HepG2 (cell line): Measurements from ENCODE around the gene INO80E. TPM values are rescaled to one million over a fixed set of nuclear protein-coding genes. Genes with fewer than 3 reads are reported as not detected.

Experiments
- MEF2D ChIP-seq: sonication (generic); formaldehyde crosslinking; IDR thresholded peaks from 2 replicates; pipeline ENCODE4 v1.5.1; 2020; ENCODE audit warnings: mild to moderate bottlenecking, missing genetic modification reagents
- REXO4 ChIP-seq: sonication (generic); formaldehyde crosslinking; IDR thresholded peaks from 2 replicates; pipeline ENCODE4 v1.8.0; 2022; ENCODE audit warnings: missing genetic modification reagents, mild to moderate bottlenecking, borderline replicate concordance
- SATB2 ChIP-seq: sonication (generic); formaldehyde crosslinking; IDR thresholded peaks from 2 replicates; pipeline ENCODE4 v1.5.0; 2020; ENCODE audit warnings: missing genetic modification reagents
- SIX4 ChIP-seq: sonication (generic); formaldehyde crosslinking; IDR thresholded peaks from 2 replicates; pipeline ENCODE4 v1.4.0; 2020; ENCODE audit warnings: missing genetic modification reagents
- ZNF124 ChIP-seq: sonication (generic); formaldehyde crosslinking; IDR thresholded peaks from 2 replicates; pipeline ENCODE4 v1.4.0; 2020; ENCODE audit warnings: missing genetic modification reagents
- ZNF232 ChIP-seq: sonication (generic); formaldehyde crosslinking; IDR thresholded peaks from 2 replicates; pipeline ENCODE4 v1.4.0; 2020; ENCODE audit warnings: missing genetic modification reagents, borderline replicate concordance
- ZNF746 ChIP-seq: sonication (generic); formaldehyde crosslinking; IDR thresholded peaks from 2 replicates; pipeline ENCODE4 v1.8.0; 2022; ENCODE audit warnings: mild to moderate bottlenecking, missing genetic modification reagents
- ZNF841 ChIP-seq: sonication (generic); formaldehyde crosslinking; IDR thresholded peaks from 2 replicates; pipeline ENCODE4 v1.8.1; 2023; ENCODE audit warnings: missing genetic modification reagents, borderline replicate concordance
- ZSCAN21 ChIP-seq: sonication (generic); formaldehyde crosslinking; IDR thresholded peaks from 2 replicates; pipeline ENCODE4 v1.8.0; 2022; ENCODE audit warnings: mild to moderate bottlenecking, missing genetic modification reagents, moderate library complexity, borderline replicate concordance
- polyA plus RNA-seq, 8 experiments: library from polyadenylated mRNA; depleted of rRNA in 3 of 8; stranded (reverse) in 7 of 8; unstranded in 1 of 8; fragments of >200 nt; fragmentation: Illumina TruSeq in 4 of 8; extraction: Trizol in 4 of 8; gene quantifications; 2 replicates each; pipeline versions ENCODE4 v1.2.1 to v1.2.3, GENCODE V29; 2011 to 2016; ENCODE audit warnings: low read depth in 4 of 8, missing spikeins in 1 of 8, mixed read lengths in 1 of 8; ENCODE audit not compliant: insufficient read depth in 1 of 8
- total RNA-seq, 5 experiments: library from RNA; depleted of rRNA; stranded (reverse); fragments of >200 nt; fragmentation: Illumina TruSeq; extraction: Trizol; gene quantifications; 2 replicates each; pipeline ENCODE4 v1.2.3, GENCODE V29; 2016; ENCODE audit warnings: low read depth in 1 of 5
- TF ChIP-seq, protein P1 (sequence below): sonication (generic); formaldehyde crosslinking; IDR thresholded peaks from 2 replicates; pipeline ENCODE4 v1.4.0; 2020; ENCODE audit warnings: missing genetic modification reagents
- TF ChIP-seq, protein P2 (sequence below), 2 experiments: IDR thresholded peaks; 2 replicates each; pipeline ENCODE4 v1.6.1; 2011 to 2012; ENCODE audit warnings: low read length in 2 of 2, borderline replicate concordance in 1 of 2, low read depth in 1 of 2, mild to moderate bottlenecking in 1 of 2, moderate library complexity in 1 of 2
- TF ChIP-seq, protein P3 (sequence below): sonication (generic); formaldehyde crosslinking; IDR thresholded peaks from 2 replicates; pipeline ENCODE4 v1.5.0; 2020; ENCODE audit warnings: missing genetic modification reagents
- TF ChIP-seq, protein P4 (sequence below): sonication (generic); formaldehyde crosslinking; IDR thresholded peaks from 2 replicates; pipeline ENCODE4 v1.4.0; 2020; ENCODE audit warnings: missing genetic modification reagents, mild to moderate bottlenecking, borderline replicate concordance
- TF ChIP-seq, protein P5 (sequence below), 2 experiments: fragments of 450-650 bp in 1 of 2; sonication (generic) in 1 of 2; formaldehyde crosslinking; IDR thresholded peaks; 2 replicates each; pipeline versions ENCODE4 v1.5.0 to v1.8.0; 2020 to 2022; ENCODE audit warnings: mild to moderate bottlenecking in 1 of 2, missing genetic modification reagents in 1 of 2

Gene INO80E
- total and polyA plus RNA-seq, 2 of the 13 experiments (the other 11 are each of a cell fraction or from before 2014, with no cell fraction given): 25.8 to 45.6 TPM

DNA sequence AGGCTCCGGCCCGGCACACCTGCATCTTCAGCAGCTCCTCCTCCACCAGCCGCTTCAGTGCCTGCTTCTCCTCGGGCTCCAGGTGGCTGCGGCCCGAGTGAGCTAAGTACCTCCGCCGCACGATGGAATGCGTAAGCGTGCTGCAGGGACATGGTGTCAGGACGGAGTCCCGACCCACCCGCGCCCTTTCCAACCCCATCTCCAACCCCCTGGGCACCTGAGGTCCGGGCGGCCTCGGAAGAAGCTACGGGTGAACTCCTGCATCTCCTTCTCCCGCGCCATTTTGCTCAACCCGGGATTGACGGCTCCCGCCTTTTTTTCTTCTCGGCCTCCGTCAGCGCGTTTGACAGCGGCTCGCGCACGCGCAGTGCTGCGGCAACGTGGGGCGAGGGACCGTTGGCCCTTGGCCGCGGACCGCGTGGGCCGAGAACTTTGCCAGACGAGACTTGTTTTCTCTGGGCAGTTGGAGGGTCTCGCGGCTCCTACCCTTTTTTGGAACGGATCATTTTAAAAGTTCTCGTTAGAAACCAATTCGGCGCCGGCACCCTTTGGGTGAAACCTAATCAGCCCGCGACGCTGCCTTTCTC lies 624 bp upstream of the INO80E start, which contains the start of gene HIRIP3 (continued):
- TF ChIP-seq, protein P1, sequence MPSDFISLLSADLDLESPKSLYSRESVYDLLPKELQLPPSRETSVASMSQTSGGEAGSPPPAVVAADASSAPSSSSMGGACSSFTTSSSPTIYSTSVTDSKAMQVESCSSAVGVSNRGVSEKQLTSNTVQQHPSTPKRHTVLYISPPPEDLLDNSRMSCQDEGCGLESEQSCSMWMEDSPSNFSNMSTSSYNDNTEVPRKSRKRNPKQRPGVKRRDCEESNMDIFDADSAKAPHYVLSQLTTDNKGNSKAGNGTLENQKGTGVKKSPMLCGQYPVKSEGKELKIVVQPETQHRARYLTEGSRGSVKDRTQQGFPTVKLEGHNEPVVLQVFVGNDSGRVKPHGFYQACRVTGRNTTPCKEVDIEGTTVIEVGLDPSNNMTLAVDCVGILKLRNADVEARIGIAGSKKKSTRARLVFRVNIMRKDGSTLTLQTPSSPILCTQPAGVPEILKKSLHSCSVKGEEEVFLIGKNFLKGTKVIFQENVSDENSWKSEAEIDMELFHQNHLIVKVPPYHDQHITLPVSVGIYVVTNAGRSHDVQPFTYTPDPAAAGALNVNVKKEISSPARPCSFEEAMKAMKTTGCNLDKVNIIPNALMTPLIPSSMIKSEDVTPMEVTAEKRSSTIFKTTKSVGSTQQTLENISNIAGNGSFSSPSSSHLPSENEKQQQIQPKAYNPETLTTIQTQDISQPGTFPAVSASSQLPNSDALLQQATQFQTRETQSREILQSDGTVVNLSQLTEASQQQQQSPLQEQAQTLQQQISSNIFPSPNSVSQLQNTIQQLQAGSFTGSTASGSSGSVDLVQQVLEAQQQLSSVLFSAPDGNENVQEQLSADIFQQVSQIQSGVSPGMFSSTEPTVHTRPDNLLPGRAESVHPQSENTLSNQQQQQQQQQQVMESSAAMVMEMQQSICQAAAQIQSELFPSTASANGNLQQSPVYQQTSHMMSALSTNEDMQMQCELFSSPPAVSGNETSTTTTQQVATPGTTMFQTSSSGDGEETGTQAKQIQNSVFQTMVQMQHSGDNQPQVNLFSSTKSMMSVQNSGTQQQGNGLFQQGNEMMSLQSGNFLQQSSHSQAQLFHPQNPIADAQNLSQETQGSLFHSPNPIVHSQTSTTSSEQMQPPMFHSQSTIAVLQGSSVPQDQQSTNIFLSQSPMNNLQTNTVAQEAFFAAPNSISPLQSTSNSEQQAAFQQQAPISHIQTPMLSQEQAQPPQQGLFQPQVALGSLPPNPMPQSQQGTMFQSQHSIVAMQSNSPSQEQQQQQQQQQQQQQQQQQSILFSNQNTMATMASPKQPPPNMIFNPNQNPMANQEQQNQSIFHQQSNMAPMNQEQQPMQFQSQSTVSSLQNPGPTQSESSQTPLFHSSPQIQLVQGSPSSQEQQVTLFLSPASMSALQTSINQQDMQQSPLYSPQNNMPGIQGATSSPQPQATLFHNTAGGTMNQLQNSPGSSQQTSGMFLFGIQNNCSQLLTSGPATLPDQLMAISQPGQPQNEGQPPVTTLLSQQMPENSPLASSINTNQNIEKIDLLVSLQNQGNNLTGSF: peak; percentile 93; the same call in 1 of the 2 replicates
- TF ChIP-seq ZNF232 (CRISPR knock-in tag) (peak; percentile 90), SATB2 (CRISPR knock-in tag) (peak; percentile 87; the same call in 1 of the 2 replicates), ZNF841 (no peak), SIX4 (CRISPR knock-in tag) (no peak; the same call in 1 of the 2 replicates), REXO4 (CRISPR knock-in tag) (no peak), MEF2D (no peak), ZNF124 (CRISPR knock-in tag) (no peak), ZSCAN21 (CRISPR knock-in tag) (0 out of 2 replicates have a peak, but pooled peaks have one; percentile 10), ZNF746 (CRISPR knock-in tag) (no peak)
- TF ChIP-seq, protein P2, sequence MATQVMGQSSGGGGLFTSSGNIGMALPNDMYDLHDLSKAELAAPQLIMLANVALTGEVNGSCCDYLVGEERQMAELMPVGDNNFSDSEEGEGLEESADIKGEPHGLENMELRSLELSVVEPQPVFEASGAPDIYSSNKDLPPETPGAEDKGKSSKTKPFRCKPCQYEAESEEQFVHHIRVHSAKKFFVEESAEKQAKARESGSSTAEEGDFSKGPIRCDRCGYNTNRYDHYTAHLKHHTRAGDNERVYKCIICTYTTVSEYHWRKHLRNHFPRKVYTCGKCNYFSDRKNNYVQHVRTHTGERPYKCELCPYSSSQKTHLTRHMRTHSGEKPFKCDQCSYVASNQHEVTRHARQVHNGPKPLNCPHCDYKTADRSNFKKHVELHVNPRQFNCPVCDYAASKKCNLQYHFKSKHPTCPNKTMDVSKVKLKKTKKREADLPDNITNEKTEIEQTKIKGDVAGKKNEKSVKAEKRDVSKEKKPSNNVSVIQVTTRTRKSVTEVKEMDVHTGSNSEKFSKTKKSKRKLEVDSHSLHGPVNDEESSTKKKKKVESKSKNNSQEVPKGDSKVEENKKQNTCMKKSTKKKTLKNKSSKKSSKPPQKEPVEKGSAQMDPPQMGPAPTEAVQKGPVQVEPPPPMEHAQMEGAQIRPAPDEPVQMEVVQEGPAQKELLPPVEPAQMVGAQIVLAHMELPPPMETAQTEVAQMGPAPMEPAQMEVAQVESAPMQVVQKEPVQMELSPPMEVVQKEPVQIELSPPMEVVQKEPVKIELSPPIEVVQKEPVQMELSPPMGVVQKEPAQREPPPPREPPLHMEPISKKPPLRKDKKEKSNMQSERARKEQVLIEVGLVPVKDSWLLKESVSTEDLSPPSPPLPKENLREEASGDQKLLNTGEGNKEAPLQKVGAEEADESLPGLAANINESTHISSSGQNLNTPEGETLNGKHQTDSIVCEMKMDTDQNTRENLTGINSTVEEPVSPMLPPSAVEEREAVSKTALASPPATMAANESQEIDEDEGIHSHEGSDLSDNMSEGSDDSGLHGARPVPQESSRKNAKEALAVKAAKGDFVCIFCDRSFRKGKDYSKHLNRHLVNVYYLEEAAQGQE (IDR thresholded peaks at IDR 0.05; ENCODE audit: borderline replicate concordance in 1 of 2, low read depth in 1 of 2, low read length in 2 of 2): no peak
- TF ChIP-seq, protein P3, sequence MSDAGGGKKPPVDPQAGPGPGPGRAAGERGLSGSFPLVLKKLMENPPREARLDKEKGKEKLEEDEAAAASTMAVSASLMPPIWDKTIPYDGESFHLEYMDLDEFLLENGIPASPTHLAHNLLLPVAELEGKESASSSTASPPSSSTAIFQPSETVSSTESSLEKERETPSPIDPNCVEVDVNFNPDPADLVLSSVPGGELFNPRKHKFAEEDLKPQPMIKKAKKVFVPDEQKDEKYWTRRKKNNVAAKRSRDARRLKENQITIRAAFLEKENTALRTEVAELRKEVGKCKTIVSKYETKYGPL (CRISPR knock-in tag): peak; percentile 85; the same call in 1 of the 2 replicates
- TF ChIP-seq, protein P4, sequence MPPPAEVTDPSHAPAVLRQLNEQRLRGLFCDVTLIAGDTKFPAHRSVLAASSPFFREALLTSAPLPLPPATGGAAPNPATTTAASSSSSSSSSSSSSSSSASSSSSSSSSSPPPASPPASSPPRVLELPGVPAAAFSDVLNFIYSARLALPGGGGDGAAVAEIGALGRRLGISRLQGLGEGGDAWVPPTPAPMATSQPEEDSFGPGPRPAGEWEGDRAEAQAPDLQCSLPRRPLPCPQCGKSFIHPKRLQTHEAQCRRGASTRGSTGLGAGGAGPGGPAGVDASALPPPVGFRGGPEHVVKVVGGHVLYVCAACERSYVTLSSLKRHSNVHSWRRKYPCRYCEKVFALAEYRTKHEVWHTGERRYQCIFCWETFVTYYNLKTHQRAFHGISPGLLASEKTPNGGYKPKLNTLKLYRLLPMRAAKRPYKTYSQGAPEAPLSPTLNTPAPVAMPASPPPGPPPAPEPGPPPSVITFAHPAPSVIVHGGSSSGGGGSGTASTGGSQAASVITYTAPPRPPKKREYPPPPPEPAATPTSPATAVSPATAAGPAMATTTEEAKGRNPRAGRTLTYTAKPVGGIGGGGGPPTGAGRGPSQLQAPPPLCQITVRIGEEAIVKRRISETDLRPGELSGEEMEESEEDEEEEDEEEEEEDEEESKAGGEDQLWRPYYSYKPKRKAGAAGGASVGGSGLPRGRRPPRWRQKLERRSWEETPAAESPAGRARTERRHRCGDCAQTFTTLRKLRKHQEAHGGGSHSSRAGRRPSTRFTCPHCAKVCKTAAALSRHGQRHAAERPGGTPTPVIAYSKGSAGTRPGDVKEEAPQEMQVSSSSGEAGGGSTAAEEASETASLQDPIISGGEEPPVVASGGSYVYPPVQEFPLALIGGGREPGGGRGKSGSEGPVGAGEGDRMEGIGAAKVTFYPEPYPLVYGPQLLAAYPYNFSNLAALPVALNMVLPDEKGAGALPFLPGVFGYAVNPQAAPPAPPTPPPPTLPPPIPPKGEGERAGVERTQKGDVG (CRISPR knock-in tag): 0 out of 2 replicates have a peak, but pooled peaks have one; percentile 23
- TF ChIP-seq, protein P5, sequence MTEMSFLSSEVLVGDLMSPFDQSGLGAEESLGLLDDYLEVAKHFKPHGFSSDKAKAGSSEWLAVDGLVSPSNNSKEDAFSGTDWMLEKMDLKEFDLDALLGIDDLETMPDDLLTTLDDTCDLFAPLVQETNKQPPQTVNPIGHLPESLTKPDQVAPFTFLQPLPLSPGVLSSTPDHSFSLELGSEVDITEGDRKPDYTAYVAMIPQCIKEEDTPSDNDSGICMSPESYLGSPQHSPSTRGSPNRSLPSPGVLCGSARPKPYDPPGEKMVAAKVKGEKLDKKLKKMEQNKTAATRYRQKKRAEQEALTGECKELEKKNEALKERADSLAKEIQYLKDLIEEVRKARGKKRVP (CRISPR knock-in tag; IDR thresholded peaks at IDR 0.05): no peak
